HEK293 (cell line): Measurements from ENCODE around the gene CRY2.
A peak's percentile ranks its signal among the peaks of the same experiment; 100 is the strongest.

Source experiments
- FEZF1 ChIP-seq: fragments of 450-650 bp; formaldehyde crosslinking; IDR thresholded peaks from 2 replicates; pipeline ENCODE4 v1.5.1; 2016; ENCODE audit warnings: missing biosample characterization, missing genetic modification characterization
- IKZF3 ChIP-seq: fragments of 450-650 bp; IDR thresholded peaks from 2 replicates; pipeline ENCODE4 v1.5.0; 2018; ENCODE audit warnings: missing biosample characterization, mild to moderate bottlenecking, missing genetic modification characterization, moderate library complexity
- KLF1 ChIP-seq: fragments of 450-650 bp; formaldehyde crosslinking; IDR thresholded peaks from 2 replicates; pipeline ENCODE4 v1.5.1; 2016; ENCODE audit warnings: missing biosample characterization, missing genetic modification characterization
- MYNN ChIP-seq: fragments of 450-650 bp; formaldehyde crosslinking; IDR thresholded peaks from 2 replicates; pipeline ENCODE4 v1.5.1; 2016; ENCODE audit warnings: missing biosample characterization, missing genetic modification characterization, borderline replicate concordance
- OSR2 ChIP-seq: fragments of 450-650 bp; formaldehyde crosslinking; IDR thresholded peaks from 2 replicates; pipeline ENCODE4 v1.5.1; 2016; ENCODE audit warnings: missing biosample characterization, missing genetic modification characterization
- OVOL3 ChIP-seq: fragments of 450-650 bp; formaldehyde crosslinking; IDR thresholded peaks from 2 replicates; pipeline ENCODE4 v1.5.1; 2016; ENCODE audit warnings: missing biosample characterization, missing genetic modification characterization
- YY1 ChIP-seq: fragments of 450-650 bp; formaldehyde crosslinking; IDR thresholded peaks from 2 replicates; pipeline ENCODE4 v1.5.1; 2018; ENCODE audit warnings: missing biosample characterization, missing genetic modification characterization
- ZFP37 ChIP-seq: fragments of 450-650 bp; formaldehyde crosslinking; IDR thresholded peaks from 2 replicates; pipeline ENCODE4 v1.5.1; 2016; ENCODE audit warnings: missing biosample characterization, missing genetic modification characterization
- ZIC2 ChIP-seq: fragments of 450-650 bp; formaldehyde crosslinking; IDR thresholded peaks from 2 replicates; pipeline ENCODE4 v1.5.1; 2016; ENCODE audit warnings: missing biosample characterization, missing genetic modification characterization
- ZNF10 ChIP-seq: fragments of 450-650 bp; formaldehyde crosslinking; IDR thresholded peaks from 2 replicates; pipeline ENCODE4 v1.5.1; 2017; ENCODE audit warnings: missing biosample characterization, missing genetic modification characterization
- ZNF112 ChIP-seq: fragments of 450-650 bp; formaldehyde crosslinking; IDR thresholded peaks from 2 replicates; pipeline ENCODE4 v1.5.0; 2017; ENCODE audit warnings: missing biosample characterization, missing genetic modification characterization
- ZNF138 ChIP-seq: fragments of 450-650 bp; formaldehyde crosslinking; IDR thresholded peaks from 2 replicates; pipeline ENCODE4 v1.5.1; 2016; ENCODE audit warnings: missing biosample characterization, missing genetic modification characterization, borderline replicate concordance
- ZNF2 ChIP-seq: fragments of 450-650 bp; formaldehyde crosslinking; IDR thresholded peaks from 2 replicates; pipeline ENCODE4 v1.5.1; 2016; ENCODE audit warnings: missing biosample characterization, missing genetic modification characterization
- ZNF202 ChIP-seq: fragments of 450-650 bp; formaldehyde crosslinking; IDR thresholded peaks from 2 replicates; pipeline ENCODE4 v1.5.1; 2016; ENCODE audit warnings: missing biosample characterization, missing genetic modification characterization, borderline replicate concordance
- ZNF211 ChIP-seq: fragments of 450-650 bp; formaldehyde crosslinking; IDR thresholded peaks from 2 replicates; pipeline ENCODE4 v1.5.1; 2016; ENCODE audit warnings: low read depth, missing biosample characterization, missing genetic modification characterization
- ZNF221 ChIP-seq: fragments of 450-650 bp; formaldehyde crosslinking; IDR thresholded peaks from 2 replicates; pipeline ENCODE4 v1.5.1; 2017; ENCODE audit warnings: missing biosample characterization, missing genetic modification characterization, borderline replicate concordance
- ZNF248 ChIP-seq: fragments of 450-650 bp; formaldehyde crosslinking; IDR thresholded peaks from 2 replicates; pipeline ENCODE4 v1.5.1; 2017; ENCODE audit warnings: missing biosample characterization, missing genetic modification characterization
- ZNF311 ChIP-seq: fragments of 450-650 bp; formaldehyde crosslinking; IDR thresholded peaks from 2 replicates; pipeline ENCODE4 v1.5.1; 2017; ENCODE audit warnings: missing biosample characterization, missing genetic modification characterization, borderline replicate concordance
- ZNF335 ChIP-seq: fragments of 450-650 bp; formaldehyde crosslinking; conservative IDR thresholded peaks from 2 replicates; pipeline ENCODE4 v1.5.1; 2016; ENCODE audit warnings: missing biosample characterization, missing genetic modification characterization
- ZNF350 ChIP-seq: fragments of 450-650 bp; formaldehyde crosslinking; IDR thresholded peaks from 2 replicates; pipeline ENCODE4 v1.5.0; 2017; ENCODE audit warnings: missing biosample characterization, mild to moderate bottlenecking, missing genetic modification characterization
- ZNF37A ChIP-seq: fragments of 450-650 bp; IDR thresholded peaks from 2 replicates; pipeline ENCODE4 v1.5.1; 2018; ENCODE audit warnings: missing biosample characterization, missing genetic modification characterization
- ZNF433 ChIP-seq: fragments of 450-650 bp; formaldehyde crosslinking; IDR thresholded peaks from 2 replicates; pipeline ENCODE4 v1.5.1; 2016; ENCODE audit warnings: missing biosample characterization, missing genetic modification characterization, low read depth
- ZNF514 ChIP-seq: fragments of 450-650 bp; formaldehyde crosslinking; IDR thresholded peaks from 2 replicates; pipeline ENCODE4 v1.5.1; 2016; ENCODE audit warnings: missing biosample characterization, missing genetic modification characterization
- ZNF830 ChIP-seq: fragments of 450-650 bp; IDR thresholded peaks from 2 replicates; pipeline ENCODE4 v1.5.0; 2018; ENCODE audit warnings: missing biosample characterization, missing genetic modification characterization, low read depth, mild to moderate bottlenecking, moderate library complexity
- ZSCAN30 ChIP-seq: fragments of 450-650 bp; IDR thresholded peaks from 2 replicates; pipeline ENCODE4 v1.5.1; 2018; ENCODE audit warnings: missing biosample characterization, mild to moderate bottlenecking, missing genetic modification characterization, moderate library complexity
- TF ChIP-seq, protein P1 (sequence below): fragments of 450-650 bp; formaldehyde crosslinking; IDR thresholded peaks from 2 replicates; pipeline ENCODE4 v1.5.1; 2017; ENCODE audit warnings: missing biosample characterization, missing genetic modification characterization
- TF ChIP-seq, protein P2 (sequence below): fragments of 450-650 bp; formaldehyde crosslinking; IDR thresholded peaks from 2 replicates; pipeline ENCODE4 v1.5.1; 2016; ENCODE audit warnings: missing biosample characterization, missing genetic modification characterization
- TF ChIP-seq, protein P3 (sequence below): fragments of 450-650 bp; formaldehyde crosslinking; IDR thresholded peaks from 2 replicates; pipeline ENCODE4 v1.5.1; 2016; ENCODE audit warnings: missing biosample characterization, missing genetic modification characterization
- TF ChIP-seq, protein P4 (sequence below): fragments of 450-650 bp; formaldehyde crosslinking; IDR thresholded peaks from 2 replicates; pipeline ENCODE4 v1.5.1; 2017; ENCODE audit warnings: missing biosample characterization, mild to moderate bottlenecking, missing genetic modification characterization, moderate library complexity
- TF ChIP-seq, protein P5 (sequence below): fragments of 450-650 bp; IDR thresholded peaks from 2 replicates; pipeline ENCODE4 v1.5.1; 2018; ENCODE audit warnings: missing biosample characterization, missing genetic modification characterization
- TF ChIP-seq, protein P6 (sequence below): fragments of 450-650 bp; formaldehyde crosslinking; IDR thresholded peaks from 2 replicates; pipeline ENCODE4 v1.5.1; 2016; ENCODE audit warnings: missing biosample characterization, missing genetic modification characterization

CRY2 gene

DNA sequence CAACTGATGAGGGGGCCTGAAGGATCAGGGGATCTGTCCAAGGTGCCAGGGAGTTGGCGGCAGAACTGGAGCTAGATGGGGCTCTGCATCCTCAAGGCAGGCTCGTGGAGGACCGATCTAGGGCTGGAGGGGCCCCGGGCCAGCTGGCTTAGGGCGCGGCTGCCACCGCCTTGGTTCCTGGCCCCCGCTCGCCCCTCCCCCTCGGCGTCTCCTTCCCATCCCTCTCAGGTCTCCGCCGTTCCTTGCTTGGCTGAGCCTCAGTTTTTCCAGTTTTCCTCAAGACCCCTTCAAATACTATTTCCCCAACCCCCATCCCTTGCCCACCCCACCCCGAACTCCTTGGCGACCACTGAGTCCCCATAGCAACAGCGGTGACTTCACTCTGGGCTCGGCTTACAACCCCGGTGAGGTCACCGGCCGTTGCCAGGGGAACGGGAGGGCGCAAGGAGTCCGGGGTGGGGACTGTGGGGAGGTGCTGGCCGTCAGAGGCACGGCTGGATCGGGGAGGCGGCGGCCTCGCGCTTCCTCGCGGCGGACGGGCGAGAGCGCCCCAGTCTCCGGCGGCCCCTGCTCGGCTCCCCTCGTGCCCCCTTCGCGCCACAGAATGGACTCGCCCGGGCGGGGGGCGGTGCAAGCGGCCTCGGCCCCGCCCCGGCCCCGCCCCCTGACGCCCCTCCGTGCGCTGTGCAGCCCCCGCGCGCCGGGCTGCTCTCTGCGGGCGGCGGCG, 52.3 kb downstream of the CRY2 start (continued):
- TF ChIP-seq ZNF335 (tag by site-specific recombination) (peak; percentile 95), YY1 (tag by site-specific recombination) (no peak), ZNF211 (tag by site-specific recombination) (no peak), ZNF433 (tag by site-specific recombination) (no peak), IKZF3 (tag by site-specific recombination) (no peak), ZNF202 (tag by site-specific recombination) (no peak), MYNN (tag by site-specific recombination) (peak; percentile 95), KLF1 (tag by site-specific recombination) (peak; percentile 83), ZNF2 (tag by site-specific recombination) (no peak), ZNF138 (tag by site-specific recombination) (no peak), ZSCAN30 (tag by site-specific recombination) (peak; percentile 42; the same call in 1 of the 2 replicates), ZNF221 (no peak), OSR2 (tag by site-specific recombination) (no peak), ZFP37 (tag by site-specific recombination) (no peak), ZNF311 (no peak), ZNF10 (tag by site-specific recombination) (peak; percentile 93), OVOL3 (tag by site-specific recombination) (no peak), FEZF1 (tag by site-specific recombination) (no peak), ZNF248 (tag by site-specific recombination) (no peak), ZNF350 (tag by site-specific recombination) (no peak), ZNF830 (tag by site-specific recombination) (no peak), ZNF514 (tag by site-specific recombination) (no peak), ZIC2 (tag by site-specific recombination) (no peak), ZNF112 (tag by site-specific recombination) (no peak), ZNF37A (tag by site-specific recombination) (0 out of 2 replicates have a peak, but pooled peaks have one; percentile 6)
- TF ChIP-seq, protein P1, sequence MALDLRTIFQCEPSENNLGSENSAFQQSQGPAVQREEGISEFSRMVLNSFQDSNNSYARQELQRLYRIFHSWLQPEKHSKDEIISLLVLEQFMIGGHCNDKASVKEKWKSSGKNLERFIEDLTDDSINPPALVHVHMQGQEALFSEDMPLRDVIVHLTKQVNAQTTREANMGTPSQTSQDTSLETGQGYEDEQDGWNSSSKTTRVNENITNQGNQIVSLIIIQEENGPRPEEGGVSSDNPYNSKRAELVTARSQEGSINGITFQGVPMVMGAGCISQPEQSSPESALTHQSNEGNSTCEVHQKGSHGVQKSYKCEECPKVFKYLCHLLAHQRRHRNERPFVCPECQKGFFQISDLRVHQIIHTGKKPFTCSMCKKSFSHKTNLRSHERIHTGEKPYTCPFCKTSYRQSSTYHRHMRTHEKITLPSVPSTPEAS (tag by site-specific recombination), result no peak
- TF ChIP-seq, protein P2, sequence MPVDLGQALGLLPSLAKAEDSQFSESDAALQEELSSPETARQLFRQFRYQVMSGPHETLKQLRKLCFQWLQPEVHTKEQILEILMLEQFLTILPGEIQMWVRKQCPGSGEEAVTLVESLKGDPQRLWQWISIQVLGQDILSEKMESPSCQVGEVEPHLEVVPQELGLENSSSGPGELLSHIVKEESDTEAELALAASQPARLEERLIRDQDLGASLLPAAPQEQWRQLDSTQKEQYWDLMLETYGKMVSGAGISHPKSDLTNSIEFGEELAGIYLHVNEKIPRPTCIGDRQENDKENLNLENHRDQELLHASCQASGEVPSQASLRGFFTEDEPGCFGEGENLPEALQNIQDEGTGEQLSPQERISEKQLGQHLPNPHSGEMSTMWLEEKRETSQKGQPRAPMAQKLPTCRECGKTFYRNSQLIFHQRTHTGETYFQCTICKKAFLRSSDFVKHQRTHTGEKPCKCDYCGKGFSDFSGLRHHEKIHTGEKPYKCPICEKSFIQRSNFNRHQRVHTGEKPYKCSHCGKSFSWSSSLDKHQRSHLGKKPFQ, result no peak
- TF ChIP-seq, protein P3, sequence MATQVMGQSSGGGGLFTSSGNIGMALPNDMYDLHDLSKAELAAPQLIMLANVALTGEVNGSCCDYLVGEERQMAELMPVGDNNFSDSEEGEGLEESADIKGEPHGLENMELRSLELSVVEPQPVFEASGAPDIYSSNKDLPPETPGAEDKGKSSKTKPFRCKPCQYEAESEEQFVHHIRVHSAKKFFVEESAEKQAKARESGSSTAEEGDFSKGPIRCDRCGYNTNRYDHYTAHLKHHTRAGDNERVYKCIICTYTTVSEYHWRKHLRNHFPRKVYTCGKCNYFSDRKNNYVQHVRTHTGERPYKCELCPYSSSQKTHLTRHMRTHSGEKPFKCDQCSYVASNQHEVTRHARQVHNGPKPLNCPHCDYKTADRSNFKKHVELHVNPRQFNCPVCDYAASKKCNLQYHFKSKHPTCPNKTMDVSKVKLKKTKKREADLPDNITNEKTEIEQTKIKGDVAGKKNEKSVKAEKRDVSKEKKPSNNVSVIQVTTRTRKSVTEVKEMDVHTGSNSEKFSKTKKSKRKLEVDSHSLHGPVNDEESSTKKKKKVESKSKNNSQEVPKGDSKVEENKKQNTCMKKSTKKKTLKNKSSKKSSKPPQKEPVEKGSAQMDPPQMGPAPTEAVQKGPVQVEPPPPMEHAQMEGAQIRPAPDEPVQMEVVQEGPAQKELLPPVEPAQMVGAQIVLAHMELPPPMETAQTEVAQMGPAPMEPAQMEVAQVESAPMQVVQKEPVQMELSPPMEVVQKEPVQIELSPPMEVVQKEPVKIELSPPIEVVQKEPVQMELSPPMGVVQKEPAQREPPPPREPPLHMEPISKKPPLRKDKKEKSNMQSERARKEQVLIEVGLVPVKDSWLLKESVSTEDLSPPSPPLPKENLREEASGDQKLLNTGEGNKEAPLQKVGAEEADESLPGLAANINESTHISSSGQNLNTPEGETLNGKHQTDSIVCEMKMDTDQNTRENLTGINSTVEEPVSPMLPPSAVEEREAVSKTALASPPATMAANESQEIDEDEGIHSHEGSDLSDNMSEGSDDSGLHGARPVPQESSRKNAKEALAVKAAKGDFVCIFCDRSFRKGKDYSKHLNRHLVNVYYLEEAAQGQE, result peak; percentile 98
- TF ChIP-seq, protein P4, sequence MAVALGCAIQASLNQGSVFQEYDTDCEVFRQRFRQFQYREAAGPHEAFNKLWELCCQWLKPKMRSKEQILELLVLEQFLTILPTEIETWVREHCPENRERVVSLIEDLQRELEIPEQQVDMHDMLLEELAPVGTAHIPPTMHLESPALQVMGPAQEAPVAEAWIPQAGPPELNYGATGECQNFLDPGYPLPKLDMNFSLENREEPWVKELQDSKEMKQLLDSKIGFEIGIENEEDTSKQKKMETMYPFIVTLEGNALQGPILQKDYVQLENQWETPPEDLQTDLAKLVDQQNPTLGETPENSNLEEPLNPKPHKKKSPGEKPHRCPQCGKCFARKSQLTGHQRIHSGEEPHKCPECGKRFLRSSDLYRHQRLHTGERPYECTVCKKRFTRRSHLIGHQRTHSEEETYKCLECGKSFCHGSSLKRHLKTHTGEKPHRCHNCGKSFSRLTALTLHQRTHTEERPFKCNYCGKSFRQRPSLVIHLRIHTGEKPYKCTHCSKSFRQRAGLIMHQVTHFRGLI, result no peak
- TF ChIP-seq, protein P5, sequence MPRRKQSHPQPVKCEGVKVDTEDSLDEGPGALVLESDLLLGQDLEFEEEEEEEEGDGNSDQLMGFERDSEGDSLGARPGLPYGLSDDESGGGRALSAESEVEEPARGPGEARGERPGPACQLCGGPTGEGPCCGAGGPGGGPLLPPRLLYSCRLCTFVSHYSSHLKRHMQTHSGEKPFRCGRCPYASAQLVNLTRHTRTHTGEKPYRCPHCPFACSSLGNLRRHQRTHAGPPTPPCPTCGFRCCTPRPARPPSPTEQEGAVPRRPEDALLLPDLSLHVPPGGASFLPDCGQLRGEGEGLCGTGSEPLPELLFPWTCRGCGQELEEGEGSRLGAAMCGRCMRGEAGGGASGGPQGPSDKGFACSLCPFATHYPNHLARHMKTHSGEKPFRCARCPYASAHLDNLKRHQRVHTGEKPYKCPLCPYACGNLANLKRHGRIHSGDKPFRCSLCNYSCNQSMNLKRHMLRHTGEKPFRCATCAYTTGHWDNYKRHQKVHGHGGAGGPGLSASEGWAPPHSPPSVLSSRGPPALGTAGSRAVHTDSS (tag by site-specific recombination), result no peak
- TF ChIP-seq, protein P6, sequence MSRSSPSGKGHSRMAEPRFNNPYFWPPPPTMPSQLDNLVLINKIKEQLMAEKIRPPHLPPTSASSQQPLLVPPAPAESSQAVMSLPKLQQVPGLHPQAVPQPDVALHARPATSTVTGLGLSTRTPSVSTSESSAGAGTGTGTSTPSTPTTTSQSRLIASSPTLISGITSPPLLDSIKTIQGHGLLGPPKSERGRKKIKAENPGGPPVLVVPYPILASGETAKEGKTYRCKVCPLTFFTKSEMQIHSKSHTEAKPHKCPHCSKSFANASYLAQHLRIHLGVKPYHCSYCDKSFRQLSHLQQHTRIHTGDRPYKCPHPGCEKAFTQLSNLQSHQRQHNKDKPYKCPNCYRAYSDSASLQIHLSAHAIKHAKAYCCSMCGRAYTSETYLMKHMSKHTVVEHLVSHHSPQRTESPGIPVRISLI (tag by site-specific recombination), result no peak
